ENCODE data around the gene NEUROG3.

DNA sequence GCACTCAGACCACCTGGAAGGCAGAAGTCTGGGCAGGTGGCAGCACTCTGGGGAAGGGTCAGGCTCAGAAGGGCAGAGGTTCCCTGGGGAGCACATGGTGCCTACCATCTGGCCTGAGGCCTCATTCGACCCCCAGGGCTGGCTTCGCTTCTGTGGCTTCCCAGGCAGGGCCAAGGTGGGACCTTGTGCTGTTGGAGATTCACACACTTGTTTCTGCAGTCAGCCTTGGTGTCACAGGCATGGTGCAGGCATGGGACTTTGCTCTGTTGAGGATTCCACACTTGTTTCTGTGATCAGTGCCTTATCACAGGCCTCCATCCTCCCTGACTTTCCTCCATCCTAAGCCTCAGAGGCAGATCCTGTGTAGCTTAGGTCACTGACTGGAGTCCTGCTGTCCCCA, 45.5 kb upstream of the NEUROG3 start:
- TF ChIP-seq, protein P1, sequence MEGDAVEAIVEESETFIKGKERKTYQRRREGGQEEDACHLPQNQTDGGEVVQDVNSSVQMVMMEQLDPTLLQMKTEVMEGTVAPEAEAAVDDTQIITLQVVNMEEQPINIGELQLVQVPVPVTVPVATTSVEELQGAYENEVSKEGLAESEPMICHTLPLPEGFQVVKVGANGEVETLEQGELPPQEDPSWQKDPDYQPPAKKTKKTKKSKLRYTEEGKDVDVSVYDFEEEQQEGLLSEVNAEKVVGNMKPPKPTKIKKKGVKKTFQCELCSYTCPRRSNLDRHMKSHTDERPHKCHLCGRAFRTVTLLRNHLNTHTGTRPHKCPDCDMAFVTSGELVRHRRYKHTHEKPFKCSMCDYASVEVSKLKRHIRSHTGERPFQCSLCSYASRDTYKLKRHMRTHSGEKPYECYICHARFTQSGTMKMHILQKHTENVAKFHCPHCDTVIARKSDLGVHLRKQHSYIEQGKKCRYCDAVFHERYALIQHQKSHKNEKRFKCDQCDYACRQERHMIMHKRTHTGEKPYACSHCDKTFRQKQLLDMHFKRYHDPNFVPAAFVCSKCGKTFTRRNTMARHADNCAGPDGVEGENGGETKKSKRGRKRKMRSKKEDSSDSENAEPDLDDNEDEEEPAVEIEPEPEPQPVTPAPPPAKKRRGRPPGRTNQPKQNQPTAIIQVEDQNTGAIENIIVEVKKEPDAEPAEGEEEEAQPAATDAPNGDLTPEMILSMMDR (IDR thresholded peaks at IDR 0.05; ENCODE audit: insufficient read depth, low read length), result no peak
- no peak for TF ChIP-seq SPI1 (IDR thresholded peaks at IDR 0.05; ENCODE audit: borderline replicate concordance, low read depth)
- TF ChIP-seq GABPA (IDR thresholded peaks at IDR 0.05; ENCODE audit: low read depth), result no peak
- no peak for TF ChIP-seq POLR2AphosphoS5 (IDR thresholded peaks at IDR 0.05; ENCODE audit: low read depth)
- TF ChIP-seq REST (IDR thresholded peaks at IDR 0.05; ENCODE audit: insufficient replicate concordance, low read depth), result no peak

All from HL-60 (cell line).